ENCODE measurements around the gene SNX5.

The SNX5 gene

GRCh38 chr20:17896193-17896723 is 72.3 kb downstream of the SNX5 start:
- H3K36me3 ChIP-seq (ENCODE audit: control insufficient read depth, insufficient read depth, low read length) = no peaks in the 10 kb centered on the region
- no peaks in the 10 kb centered on the region for H3K9me3 ChIP-seq (ENCODE audit: control insufficient read depth, low read length)
- no peak overlapping the region for H3K4me3 ChIP-seq (ENCODE audit: extremely low read depth, insufficient read depth, low read length, poor library complexity, severe bottlenecking)
- 47 to 60% methylated on average over 7 to 8 of the region's 9 CpGs for WGBS, 2 experiments (ENCODE audit: insufficient coverage in 2 of 2)
- peak overlapping the region; percentile 72 for H3K27ac ChIP-seq (ENCODE audit: low read depth, low read length, severe bottlenecking)
- H3K4me1 ChIP-seq (ENCODE audit: control insufficient read depth, insufficient read depth, low read length, poor library complexity, severe bottlenecking) = peaks cover 12% of the 10 kb centered on the region

- Histone ChIP-seq H3K9me3 (ENCODE audit: control insufficient read depth, low read length) (no peaks in the 10 kb centered on the region), H3K4me1 (ENCODE audit: control insufficient read depth, insufficient read depth, low read length, poor library complexity, severe bottlenecking) (peaks cover 12% of the 10 kb centered on the region), H3K4me3 (ENCODE audit: extremely low read depth, insufficient read depth, low read length, poor library complexity, severe bottlenecking) (no peak overlapping the region), H3K27ac (ENCODE audit: low read depth, low read length, severe bottlenecking) (peak overlapping the region; percentile 72), H3K36me3 (ENCODE audit: control insufficient read depth, insufficient read depth, low read length) (no peaks in the 10 kb centered on the region)
- WGBS, 2 experiments (ENCODE audit: insufficient coverage in 2 of 2) = 72 to 83% methylated on average over 5 of the region's 17 CpGs
Observed at GRCh38 chr20:17895641-17896171, 72.9 kb downstream of the SNX5 start.

DNA sequence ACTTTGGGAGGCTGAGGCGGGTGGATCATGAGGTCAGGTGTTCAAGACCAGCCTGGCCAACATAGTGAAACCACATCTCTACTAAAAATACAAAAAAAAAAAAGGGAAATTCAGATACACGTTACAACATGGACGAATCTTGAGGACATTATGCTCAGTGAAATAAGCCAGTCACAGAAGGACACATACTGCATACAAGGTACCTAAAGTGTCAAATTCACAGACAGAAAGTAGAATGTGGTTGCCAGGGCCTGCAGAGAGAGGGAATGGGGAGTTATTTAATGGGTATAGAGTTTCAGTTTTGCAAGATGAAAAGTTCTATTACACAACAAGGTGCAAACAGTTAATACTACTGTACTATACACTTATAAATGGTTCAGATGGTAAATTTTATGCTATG is 75.1 kb downstream of the SNX5 start:
- Histone ChIP-seq H3K4me3 (ENCODE audit: extremely low read depth, insufficient read depth, low read length, poor library complexity, severe bottlenecking) (no peak overlapping the region), H3K9me3 (ENCODE audit: control insufficient read depth, low read length) (peaks cover 18% of the 10 kb centered on the region), H3K4me1 (ENCODE audit: control insufficient read depth, insufficient read depth, low read length, poor library complexity, severe bottlenecking) (peaks cover 12% of the 10 kb centered on the region)

GRCh38 chr20:17892189-17892938 is 76.2 kb downstream of the SNX5 start:
- H3K4me1 ChIP-seq (ENCODE audit: control insufficient read depth, insufficient read depth, low read length, poor library complexity, severe bottlenecking) = peaks cover 12% of the 10 kb centered on the region
- no peaks in the 10 kb centered on the region for H3K36me3 ChIP-seq (ENCODE audit: control insufficient read depth, insufficient read depth, low read length)
- no peak overlapping the region for H3K4me3 ChIP-seq (ENCODE audit: extremely low read depth, insufficient read depth, low read length, poor library complexity, severe bottlenecking)
- peaks cover 19% of the 10 kb centered on the region for H3K9me3 ChIP-seq (ENCODE audit: control insufficient read depth, low read length)
- H3K27ac ChIP-seq (ENCODE audit: low read depth, low read length, severe bottlenecking) = no peak overlapping the region
- WGBS, 2 experiments (ENCODE audit: insufficient coverage in 2 of 2) = 50 to 100% methylated on average over 1 to 2 of the region's 2 CpGs

More for the DNA sequence above, 75.1 kb downstream of the SNX5 start:
- H3K36me3 ChIP-seq (ENCODE audit: control insufficient read depth, insufficient read depth, low read length) = no peaks in the 10 kb centered on the region
- 90% methylated on average over 3 of the region's 3 CpGs; no CpG with 5 or more reads in 1 of the 2 experiments for WGBS, 2 experiments (ENCODE audit: insufficient coverage in 2 of 2)
- no peak overlapping the region for H3K27ac ChIP-seq (ENCODE audit: low read depth, low read length, severe bottlenecking)
